HS-27A (cell line): ENCODE measurements around the gene BAIAP2.

Experiments
- DNase-seq: peaks from one replicate; pipeline ENCODE4 v3.0.0-alpha.2; 2012; ENCODE audit warnings: low read depth, missing footprints

BAIAP2 gene

GRCh38 chr17:81037798-81038733 is 3.1 kb downstream of the BAIAP2 start:
- DNase-seq: no peak

GRCh38 chr17:81039096-81039495 is 4.1 kb downstream of the BAIAP2 start:
- DNase-seq: no peak

DNA sequence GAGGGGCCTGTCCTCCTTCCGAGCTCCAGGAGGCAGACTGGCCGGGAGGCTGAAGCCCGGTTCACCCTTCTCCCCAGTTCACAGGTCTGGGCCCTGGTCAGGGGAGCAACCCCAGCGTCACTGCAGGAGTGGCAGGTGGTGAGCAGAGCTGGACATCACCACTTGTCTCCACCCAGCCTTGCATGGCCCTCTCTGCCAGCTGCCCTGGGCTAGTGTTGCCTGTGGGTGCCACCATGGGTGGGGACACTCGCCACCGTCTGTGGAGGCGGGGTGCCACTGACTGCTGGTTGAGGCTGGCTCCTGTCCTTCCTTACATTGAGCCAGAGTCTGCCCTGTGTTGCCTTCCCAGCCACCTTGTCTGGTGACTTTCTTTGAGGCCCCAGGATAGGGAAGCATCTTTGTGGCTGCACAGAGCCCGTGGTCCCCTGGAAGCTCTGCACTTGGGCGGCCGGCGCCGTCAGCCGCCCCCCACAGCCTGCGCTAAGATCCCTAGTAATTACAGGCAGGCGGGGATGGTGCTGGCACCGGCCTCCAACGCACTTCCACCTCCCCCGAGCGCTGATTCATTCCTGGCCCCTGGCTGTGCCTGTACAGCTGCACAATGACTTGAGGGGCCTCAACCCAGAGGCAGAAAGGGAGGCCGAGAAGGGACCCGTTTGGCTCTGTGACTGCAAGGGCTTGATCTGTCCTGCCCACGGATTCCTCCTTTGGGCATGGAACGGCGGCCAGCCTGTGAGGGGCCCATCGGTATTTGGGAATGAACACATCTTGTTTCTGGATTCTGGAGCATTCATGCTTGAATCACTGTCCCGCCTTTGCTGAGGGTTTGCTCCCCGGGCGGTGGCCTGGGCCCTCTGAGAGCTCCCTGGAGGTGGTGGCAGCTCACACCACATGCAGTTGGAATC is 5.2 kb downstream of the BAIAP2 start:
- no peak for DNase-seq

- no peak for DNase-seq
Measured at GRCh38 chr17:81040791-81041337, 5.9 kb downstream of the BAIAP2 start.

DNA sequence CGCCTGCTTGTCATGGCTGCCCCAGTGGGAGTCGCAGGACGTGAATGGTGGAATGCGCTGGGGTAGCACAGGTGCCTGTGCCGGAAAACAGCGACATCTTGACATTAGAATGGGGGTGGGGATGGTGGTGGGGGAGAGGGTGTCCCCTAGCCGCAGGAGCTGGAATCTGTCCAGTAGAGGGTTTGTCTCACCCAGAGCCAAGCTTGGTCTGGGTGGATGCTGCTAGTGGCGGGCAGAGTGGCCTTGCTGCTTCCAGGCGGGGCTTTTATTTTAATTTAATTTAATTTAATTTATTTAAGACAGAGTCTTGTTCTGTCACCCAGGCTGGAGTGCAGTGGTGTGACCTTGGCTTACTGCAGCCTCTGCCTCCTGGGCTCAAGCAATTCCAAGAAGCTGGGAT is 7.7 kb downstream of the BAIAP2 start:
- DNase-seq: no peak

DNA sequence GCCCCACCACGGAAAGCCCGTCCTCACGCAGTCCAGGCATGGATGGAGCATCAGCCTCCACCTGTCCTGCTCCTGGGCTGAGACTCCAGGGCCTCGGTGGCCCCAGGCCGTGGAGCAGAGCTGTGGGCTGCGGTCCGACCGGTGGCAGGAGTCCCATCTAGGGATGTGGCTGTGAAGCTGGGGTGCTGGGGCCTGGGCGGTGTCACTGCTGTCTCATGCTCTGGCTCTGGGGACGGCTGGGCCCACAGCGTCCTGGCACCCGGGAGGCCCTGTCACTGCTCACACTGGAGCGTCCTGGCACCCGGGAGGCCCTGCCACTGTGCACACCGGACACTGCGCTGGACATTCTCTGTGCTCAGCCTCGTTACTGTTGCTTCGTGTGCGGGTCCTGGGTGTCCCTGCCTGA is 8.4 kb downstream of the BAIAP2 start:
- no peak for DNase-seq

DNA sequence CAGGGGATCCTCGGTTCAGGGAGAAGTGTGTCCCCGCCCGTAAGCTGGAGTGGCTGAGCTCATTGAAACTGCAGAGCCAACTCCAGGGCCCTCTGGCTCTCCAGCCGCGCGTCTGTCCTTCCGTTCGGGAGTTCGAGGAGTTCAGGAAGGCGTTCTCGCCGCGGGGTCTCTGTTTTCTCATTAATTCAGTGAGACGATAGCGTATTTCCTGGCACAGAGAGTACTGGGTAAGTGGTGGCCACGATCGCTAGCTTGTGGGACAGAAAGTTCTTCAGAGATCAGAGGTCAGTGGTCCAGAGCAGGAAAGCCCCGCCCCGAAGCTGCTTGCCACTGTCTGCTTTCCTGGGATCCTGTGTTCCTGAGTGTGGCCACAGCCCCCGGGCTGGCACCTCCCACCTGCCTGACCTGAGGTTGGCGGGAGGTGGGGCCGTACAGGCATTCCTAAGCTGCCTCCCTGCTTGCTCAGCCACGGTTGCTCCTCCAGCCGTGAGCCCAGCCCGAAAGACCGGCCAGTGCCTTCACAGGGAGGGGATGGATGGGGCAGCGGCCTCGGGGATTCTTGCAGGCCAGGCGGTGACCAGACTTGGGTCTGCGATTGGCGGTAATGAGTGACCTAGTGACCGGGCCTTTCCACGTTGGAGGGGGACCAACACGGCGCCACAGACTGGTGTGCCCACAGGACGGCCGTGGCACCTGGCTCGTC is 8.9 kb downstream of the BAIAP2 start:
- DNase-seq: no peak

DNA sequence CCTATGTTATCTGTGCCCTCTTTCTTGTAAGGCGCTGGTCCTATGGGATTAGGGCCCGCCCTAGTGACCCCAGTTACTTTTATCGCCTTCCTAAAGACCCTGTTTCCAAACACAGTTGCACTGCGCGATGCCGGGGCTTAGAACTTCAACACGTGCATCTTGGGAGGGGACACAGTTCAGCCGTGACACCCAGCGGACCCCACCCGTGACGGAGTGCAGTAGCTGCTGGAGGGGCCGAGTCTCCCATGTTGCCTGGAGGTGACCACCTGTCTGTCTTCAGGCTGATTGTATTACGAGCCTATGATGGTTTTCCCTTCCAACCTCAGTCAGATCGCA is 9.4 kb downstream of the BAIAP2 start:
- no peak for DNase-seq

GRCh38 chr17:81044764-81045589 is 10.0 kb downstream of the BAIAP2 start:
- no peak for DNase-seq

GRCh38 chr17:81045590-81046095 is 10.7 kb downstream of the BAIAP2 start:
- DNase-seq: no peak

- no peak for DNase-seq
Measured at GRCh38 chr17:81046132-81046769, 11.3 kb downstream of the BAIAP2 start.

DNA sequence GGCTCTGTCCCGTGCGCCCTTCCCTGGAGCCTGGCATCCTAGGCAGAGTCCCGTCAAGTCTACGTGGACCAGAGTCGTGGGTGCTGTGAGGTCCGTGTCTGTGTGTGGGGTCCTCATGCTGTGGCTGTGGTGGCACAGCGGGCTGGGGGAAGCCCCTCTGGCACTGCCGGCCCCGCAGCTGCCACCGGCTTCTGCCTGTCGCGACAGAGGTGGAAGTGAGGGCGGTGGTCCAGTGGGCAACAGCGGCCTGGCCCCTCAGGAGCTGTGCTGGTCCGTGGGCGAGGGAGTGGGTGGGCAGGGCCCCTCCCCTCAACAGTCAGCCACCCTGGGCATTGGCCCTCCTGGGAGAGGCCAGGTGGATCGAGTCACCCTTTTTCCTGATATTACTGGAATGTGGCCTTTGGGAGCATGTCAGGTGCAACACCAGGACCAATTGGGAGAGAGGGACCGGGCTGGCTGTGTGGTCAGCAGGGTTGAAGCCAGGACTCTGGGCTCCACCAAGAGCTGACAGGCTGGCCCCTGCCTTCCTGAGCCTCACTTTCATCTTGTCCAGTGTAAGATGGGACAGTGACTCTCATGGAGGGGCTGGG is 11.9 kb downstream of the BAIAP2 start:
- no peak for DNase-seq

DNA sequence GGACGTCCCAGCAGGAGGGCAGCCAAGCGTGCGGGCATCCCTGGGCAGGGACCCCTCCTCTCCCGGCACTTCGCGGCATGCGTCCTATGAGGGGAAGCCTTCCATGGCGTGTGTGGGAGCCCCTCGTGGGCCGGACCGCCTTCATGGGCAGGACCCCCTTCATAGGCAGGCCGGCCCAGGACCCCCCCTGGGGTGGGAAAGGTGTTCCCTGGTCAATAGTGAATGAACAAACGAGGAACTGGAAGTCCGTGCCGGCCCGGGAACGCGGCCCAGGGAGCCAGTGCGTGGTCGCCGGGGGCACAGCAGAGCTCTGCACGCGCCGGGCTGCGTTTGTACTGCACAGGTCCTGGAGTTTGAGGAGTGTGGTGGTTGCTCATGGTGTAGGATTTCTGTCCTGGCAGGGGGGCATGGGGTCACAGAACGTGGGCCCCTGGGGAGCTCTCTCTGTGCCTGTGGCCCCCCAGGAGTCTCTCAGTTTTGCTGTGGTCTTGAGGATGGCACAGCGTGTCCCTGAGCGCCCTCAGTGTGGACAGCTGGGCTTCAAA is 13.9 kb downstream of the BAIAP2 start:
- no peak for DNase-seq

- no peak for DNase-seq
Measured at GRCh38 chr17:81049372-81049911, 14.5 kb downstream of the BAIAP2 start.

DNA sequence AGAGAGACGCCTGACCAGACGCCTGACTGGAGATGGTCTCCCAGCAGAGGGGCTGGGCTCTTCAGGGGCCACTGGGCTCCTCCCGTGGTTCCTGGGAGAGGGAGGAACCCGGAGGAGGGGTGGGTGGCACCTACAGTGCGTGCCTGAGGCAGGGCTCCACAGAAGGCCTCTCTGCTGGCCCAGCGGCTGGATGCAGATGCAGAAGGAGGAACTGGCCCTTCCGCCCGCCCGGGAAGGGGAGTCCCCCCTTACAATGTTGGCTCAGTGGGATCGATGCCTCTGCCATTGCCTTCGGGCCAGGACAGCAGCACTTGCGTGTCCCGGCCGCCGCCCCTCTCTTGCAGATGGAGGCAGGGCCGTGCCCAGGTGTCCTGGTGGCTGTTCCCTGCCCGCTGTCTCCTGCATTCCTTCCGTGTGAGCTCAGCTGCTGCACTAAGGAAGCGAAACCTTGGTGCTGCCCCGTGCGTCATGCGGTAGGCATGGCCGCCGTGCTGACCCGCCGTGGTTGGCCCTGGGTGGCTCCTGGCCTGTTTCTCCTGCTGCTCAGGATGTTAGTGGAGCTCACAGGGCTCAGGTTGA is 15.1 kb downstream of the BAIAP2 start:
- DNase-seq: no peak

DNA sequence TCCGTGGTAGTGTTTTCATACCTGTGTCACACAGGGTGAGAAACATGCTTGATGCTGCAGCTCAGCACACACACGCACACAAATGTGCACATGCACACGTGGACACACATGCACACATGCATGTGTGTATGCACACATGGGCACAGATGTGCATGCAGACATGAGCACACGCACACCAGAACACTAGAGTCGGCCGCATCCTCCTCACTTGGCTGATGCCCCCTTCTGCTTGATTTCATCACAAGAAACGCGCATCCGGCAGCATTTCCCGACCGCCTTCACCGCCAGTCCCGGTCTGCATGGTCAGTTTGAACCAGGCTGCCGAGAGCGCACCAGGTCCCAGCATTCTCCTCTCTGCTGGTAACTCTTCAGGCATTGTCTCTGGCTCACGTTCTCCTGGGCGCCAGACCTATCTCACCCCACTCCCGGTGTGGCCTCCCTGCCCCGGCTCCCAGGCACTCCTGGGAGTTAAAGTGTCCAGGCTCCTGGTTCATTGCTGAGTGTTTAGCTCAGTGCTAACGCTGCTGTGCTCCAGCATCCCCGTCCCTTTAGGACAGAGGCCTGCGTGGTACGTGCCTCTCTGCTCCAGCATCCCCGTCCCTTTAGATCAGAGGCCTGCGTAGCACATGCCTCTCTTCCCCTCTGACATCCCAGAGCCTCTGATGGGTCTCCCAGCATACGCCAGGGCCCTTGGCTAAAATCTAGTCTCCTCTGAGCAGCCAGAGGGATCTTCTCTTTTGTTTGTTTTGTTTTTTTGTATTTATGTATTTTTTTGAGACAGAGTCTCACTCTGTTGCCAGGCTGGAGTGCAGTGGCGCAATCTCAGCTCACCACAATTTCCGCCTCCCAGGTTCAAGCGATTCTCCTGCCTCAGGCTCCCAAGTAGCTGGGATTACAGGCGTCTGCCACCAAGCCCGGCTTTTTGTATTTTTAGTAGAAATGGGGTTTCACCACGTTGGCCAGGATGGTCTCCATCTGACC is 16.0 kb downstream of the BAIAP2 start:
- no peak for DNase-seq

DNA sequence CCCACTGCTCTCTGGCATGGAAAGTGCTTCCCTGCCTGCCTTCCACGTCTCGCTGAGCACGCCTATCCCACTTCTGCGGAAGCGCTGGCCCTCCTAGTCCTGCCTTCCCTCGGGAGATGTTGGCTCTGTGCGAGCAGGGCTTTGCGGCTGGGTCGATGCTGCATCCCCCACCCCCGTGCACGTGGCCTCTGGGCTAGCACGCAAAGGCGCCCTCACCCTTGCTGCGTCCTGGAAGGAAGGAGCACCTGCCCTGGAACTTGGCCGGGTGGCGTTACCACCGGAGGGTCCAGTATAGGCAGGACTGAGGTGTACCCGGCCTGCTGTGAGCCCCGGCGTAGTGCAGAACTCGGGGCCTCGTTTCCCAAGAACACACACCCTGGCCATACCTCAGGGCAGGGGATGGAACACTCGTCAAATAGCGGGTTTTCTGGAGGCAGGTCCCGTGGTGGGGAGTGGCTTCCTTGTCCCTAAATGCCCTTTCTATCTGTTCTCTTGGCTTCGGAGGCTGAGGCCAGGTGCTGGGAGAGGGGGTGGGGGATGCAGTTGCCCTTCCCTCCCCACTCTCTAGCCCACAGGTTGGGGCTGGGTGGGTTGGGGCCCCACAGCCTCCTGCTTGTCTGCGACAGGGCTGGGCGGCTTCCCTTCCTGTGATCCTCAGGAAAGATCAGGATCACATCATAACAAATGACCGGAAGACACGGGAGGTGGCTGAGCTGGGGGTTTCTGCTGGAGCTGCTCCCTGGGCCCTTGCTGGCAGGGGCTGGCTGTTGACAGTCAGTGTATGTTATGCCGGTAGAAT is 17.4 kb downstream of the BAIAP2 start:
- no peak for DNase-seq
